Fibroblast of peridontal ligament (primary cell): Measurements from ENCODE around the gene CDH13.

Experiments used
- DNase-seq: peaks from one replicate; pipeline ENCODE4 v3.0.0-alpha.2; 2010; ENCODE audit errors: extremely low read depth

Gene CDH13

GRCh38 chr16:83794860-83795554 lies 1168.2 kb downstream of the CDH13 start:
- DNase-seq, result no peak

GRCh38 chr16:83797013-83797412 lies 1170.2 kb downstream of the CDH13 start:
- DNase-seq, result no peak

DNA sequence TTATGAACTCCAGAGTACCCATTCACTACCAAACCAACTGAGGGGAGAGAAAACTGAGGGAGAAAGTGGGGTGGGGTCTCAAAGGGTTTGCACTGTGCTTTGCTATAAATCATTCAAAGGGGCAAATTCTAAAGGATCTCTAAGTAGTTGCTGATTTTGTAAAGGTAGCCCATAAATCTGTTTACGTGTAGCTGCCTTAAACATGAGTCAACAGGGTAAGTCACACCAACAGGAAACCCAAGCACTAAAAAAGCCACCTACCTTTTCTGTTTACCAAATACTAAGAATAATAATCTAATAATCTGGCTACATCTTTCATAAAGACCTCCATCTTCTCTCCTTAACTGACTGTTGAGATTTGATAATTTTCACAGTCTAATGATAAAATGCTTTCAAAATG lies 1172.6 kb downstream of the CDH13 start:
- no peak for DNase-seq

DNA sequence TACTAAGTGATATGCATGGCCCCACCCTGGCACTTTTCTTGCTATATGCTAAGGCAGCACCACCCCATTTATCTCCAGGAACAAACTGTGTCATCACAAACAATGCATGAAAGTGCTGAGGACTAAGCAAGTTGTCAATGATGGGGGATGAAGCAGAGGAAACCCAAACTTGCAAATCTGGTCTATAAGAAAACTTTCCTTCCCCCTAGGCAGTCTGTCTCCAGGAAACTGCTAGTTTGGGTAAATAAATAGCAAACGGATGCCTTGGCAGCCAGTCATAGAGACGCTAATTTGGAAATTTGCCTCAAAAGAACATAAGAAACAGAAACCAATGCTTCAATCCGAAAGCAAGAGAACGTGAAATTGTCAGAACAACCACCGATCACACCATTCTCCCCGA lies 1175.4 kb downstream of the CDH13 start:
- DNase-seq, result peak; percentile 79

DNA sequence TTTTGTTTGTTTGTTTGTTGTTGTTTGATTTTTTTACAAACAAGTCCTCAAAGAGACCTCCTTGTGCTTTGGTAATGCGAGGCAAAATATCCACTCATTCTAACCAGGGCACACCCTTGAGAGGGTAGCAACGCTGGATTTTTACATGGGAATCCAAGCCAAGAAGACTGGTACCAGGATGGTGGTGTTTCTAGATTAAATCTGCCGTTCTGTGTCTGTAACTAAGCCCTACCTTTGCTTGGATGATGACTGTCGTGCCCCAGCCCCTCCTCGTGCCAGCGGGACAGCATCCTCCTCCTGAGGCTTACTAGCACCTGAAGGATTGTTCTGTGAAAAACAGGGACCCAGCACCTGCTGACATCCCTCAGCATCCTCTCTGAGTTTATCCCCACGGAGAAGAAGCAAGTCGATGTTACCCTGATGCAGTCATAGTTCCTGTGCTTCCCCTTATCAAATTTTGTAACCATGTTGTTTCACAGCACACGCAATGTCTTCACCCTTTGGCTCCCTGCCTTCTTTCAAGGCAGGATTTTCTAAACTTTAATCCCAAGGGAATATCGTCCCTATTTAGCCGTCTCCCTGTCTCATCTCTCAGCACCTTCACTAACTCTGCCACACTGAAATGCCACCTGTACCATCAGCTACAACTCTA lies 1175.9 kb downstream of the CDH13 start:
- no peak for DNase-seq

DNA sequence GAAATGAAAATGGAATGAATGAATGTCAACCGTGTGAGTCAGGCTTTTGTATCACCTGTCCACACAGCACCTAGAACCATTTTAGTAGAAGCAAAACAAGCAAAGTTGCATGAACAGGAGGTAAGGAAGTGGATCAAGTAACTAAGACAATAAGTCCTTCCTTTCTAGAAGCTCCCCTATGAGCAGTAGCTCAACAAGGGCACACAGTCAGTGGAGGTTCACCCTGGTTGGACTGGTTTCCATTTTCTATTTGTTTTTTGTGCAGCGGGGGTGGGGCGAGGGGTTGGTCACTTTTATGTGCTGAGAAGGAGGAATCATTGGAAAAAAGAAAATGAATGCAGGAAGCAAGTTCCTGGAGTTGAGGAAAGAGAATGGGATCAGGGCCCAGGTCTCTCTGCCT lies 1177.0 kb downstream of the CDH13 start:
- DNase-seq, result no peak

DNA sequence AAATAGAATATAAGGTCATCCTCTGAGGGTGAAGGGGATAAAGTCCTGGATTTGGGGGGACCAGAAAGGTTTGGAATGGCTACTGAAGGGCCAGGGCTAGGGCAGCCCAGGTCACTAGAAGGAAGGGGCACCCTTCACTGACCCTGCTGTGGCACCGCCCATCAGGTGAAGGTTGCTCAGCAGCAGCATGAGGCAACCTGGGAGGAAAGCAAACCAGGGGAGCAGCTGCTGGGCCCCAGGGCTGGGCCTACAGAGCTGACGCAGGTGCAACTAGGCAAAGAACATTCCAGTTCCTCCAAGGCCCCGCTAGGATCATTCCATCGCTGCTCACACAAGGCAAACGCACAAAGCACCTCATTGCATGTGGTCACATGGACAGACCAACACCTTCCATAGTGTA lies 1177.6 kb downstream of the CDH13 start:
- DNase-seq, result no peak

GRCh38 chr16:83806036-83806435 lies 1179.3 kb downstream of the CDH13 start:
- DNase-seq, result no peak

- DNase-seq, result no peak
Observed at GRCh38 chr16:83806731-83807130, 1180.0 kb downstream of the CDH13 start.

DNA sequence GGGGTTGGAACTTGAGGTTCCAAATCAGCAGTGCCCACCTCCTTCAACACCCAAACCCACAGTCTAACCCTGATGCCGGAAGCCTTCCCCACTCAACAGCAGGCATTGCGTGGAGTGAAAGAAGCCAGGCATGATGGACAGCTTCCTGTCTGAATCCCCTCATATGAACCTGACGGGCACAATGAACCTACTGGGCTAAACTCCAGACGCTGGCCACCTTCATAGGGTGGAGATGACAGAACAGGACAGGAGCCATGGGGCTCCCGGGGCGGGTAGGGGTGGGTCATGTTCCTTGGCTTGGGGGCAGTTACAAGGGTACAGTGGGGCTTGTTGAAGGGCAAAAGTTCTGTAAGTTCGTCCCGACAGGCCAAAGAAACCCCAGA lies 1180.5 kb downstream of the CDH13 start:
- no peak for DNase-seq

DNA sequence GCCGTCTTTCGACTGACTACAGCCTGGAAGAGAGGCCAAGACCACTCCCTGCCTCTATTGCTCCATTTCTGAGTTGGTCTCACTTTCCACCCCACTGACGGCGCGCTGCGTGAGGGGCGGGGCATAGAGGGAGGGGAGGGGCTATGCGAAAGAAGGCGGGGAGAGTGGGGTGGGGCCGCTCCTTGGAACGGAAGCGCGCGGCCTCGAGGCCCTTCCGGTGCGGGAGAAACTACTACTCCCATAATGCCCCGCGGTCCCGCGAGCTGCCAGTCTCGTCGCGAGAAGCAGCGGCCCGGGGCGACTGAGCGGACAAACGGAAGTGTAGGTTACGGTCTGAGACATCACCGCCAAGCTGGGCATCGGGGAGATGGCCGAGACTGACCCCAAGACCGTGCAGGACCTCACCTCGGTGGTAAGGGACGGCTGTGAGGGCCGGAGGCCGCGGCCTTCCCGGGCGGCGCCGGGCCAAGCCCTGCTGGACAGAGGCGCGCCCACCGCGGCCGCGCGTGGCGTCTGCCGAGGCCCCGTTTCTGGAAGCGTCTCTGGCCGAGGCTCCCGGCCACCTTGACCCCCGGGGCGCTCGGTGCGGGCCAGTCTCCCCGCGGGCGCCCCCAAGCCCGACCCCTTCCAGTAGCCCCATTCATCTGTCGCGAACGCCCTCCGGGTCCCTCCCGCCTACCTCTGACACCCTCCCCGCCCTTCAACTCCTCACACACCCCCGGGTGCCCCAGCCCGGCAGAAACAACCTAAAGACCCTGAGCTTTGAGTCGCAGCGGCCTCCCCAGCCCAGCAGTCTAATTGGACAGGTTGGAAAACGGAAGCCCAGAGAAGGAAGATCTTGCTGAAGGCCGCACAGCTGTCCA lies 1181.2 kb downstream of the CDH13 start, which contains the start of gene HSBP1:
Gene HSBP1 (plus strand): TSS at position 269 of the 863 bp plus-strand sequence. CDS start 99 bp downstream, at position 368.
- peak; percentile 83 for DNase-seq

DNA sequence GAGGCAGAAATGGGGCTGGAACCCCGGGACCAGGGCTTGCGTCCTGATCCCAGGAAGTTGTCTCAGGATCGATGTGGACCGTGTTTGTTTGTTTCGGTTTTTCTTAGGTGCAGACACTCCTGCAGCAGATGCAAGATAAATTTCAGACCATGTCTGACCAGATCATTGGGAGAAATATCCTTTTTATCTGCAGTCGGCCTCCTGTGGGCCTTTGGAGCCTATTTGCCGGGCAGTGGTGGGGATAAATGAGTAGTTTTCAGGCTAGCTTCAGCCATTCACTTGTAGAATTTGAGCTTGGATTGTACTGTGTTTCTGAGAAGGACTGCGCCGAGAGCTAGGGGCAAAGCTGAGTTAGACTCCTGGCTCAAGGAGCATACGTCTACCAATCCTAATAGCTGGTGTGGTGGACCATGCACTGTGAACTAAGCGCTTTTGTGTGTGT lies 1181.8 kb downstream of the CDH13 start:
- DNase-seq, result peak; percentile 3

DNA sequence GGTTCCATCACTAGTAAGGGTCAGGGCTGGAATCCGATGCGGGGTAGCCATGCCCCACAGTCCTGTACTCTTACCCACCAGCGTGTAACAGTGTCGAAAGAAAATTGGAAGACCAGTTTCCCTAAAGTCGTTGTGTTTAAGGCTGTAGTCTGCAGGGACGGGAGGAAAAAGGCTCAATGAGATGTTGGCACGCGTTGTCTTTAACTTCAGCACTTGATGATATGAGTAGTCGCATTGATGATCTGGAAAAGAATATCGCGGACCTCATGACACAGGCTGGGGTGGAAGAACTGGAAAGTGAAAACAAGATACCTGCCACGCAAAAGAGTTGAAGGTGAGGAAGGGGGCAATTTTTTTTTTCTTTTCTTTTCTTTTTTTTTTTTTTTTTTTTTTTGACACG lies 1182.3 kb downstream of the CDH13 start:
- no peak for DNase-seq

- DNase-seq, result peak; percentile 8
Observed at GRCh38 chr16:83810901-83811300, 1184.1 kb downstream of the CDH13 start.

GRCh38 chr16:83813823-83814658 lies 1187.3 kb downstream of the CDH13 start:
- DNase-seq, result peak; percentile 81

- DNase-seq, result no peak
Observed at GRCh38 chr16:83814659-83814985, 1187.9 kb downstream of the CDH13 start.

DNA sequence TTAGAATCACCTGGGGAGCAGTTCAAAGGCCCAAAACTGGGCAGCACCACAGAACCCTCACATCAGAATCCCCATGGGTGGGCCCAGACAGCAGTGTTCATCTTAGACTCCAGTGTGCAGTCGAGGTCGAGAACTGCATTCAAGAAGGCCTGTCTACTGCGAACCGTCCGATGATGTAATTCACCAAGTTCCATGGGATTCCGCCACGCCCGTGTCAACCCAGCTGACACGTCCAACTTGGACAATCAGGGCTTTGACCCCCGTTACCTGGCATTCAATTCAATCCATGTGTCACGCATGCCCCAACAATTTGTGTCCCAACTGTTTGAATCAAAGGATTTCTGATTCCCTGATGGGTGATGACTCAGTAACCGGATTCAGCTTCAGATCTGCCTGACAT lies 1190.3 kb downstream of the CDH13 start:
- no peak for DNase-seq

DNA sequence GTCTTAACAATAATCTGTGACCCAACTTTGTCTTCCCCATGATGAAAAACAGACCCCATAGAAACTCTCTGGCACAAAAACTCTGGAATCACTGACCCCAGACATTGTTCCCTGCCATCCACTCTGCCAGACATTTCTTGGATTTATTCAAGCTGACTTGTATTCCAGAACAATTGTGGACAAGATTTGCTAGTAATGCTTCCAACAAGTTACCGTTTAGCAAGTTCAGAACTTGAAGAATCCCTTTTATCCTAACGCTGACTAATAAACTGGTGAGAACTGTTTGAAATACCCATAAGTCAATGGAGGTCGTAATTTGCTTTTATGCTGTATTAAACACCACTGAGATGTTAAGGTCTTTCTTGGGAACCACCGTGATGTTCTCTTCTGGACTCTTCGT lies 1191.5 kb downstream of the CDH13 start:
- DNase-seq, result no peak

DNA sequence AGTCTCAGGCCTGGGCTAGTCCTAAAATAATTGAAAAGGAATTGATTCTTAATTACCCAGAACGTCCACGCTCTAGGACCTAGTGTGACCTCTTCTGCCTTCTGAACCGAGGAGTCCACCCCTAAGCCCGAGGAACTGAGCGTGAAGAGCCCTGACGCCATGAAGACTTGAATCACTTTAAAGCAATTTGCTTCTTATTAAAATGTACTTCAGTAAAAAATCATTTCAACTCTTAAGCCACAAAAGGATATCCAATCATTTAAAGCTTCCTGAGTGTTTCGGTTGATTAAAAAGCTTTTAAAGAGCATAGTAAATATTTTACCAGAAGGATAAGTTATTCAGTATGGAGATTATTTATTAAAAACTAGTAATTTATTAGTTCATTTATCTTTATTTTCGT lies 1192.6 kb downstream of the CDH13 start:
- no peak for DNase-seq

DNA sequence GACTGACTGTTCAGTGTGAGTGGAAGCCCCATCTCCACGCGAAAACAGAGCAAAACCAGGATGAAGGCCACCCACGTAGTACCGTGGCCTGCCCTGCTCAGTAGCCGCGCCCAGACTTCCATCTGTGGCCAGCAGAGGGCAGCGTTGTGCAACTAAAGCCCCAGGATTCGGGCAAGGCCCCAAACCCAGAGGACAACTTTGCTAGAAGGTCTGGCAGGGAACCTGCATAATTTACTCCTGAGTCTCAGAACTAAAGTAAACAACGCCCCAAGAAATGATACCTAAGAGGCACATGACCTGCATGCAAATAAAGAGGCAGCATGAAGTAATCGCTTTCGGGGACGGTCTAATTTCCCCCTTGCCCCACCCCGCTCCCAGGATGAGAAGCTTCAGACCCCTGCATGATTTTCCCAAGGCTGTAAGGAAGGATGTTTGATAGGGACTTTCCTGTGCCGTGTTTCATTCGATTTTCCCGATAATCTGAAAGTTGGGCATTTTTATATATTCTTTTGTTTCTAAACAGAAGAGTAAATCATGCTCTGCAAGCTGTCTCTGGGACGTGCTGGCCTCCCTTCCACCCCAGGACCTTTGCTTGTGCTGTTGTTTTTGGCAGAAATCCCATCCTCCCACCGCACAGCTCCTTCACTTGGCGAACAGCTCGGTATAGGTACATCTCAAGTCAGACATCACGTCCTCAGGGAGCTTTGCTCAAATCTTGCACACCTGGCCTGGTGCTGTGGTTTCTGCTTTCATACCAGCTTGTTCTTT lies 1199.6 kb downstream of the CDH13 start:
- peak; percentile 58 for DNase-seq
